GM10266 (cell line): ENCODE measurements around the gene PACSIN1.

Experiments
- DNase-seq: peaks from one replicate; pipeline ENCODE4 v3.0.0; 2012; ENCODE audit errors: extremely low spot score
- TF ChIP-seq, protein P1 (sequence below): IDR thresholded peaks from 2 replicates; pipeline ENCODE4 v1.5.1; 2012; ENCODE audit warnings: mild to moderate bottlenecking, low read depth; ENCODE audit not compliant: control insufficient read depth, insufficient read depth; ENCODE audit errors: missing control alignments

Gene PACSIN1

DNA sequence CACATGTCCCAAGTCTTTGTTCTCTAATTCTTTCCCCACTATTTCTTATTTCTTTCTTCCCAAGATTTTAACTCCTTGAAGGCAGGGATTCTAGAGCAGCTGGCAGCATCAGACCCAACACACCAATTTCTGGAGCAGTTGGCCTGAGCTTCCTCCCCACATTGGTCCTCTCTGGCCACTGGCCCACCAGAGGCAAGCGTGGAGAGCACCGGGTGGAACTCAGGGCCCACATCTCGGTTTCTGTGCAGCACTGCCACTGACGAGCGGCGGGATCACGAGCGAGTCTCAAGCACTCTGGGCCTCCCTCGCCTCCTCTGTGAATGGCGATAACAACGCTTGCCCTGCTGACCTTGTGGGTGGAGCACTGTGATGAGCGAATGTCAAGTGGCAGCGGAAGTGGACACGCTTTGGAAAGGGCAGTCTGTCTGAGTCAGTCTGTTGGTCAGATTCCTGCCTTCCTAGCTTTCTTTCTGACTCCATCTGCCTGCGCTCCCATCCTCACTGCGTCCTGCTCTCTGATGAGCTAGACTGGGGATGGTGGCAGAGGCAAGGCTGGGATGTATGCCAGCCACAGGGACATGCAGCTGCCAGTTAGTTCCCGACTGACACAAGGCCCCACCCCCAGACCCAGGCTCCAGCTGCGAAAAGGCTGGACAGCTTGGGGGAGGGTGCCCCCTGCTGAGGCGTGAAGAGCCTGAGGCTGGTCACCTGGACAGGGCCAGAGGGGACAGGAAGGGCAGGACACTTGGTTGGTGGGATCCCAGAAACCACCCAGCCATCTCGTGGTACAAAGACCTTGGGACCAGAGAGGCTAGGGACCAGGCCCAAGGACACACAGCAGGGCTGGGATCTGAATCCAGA lies 94.7 kb downstream of the PACSIN1 start:
- DNase-seq = no peak

DNA sequence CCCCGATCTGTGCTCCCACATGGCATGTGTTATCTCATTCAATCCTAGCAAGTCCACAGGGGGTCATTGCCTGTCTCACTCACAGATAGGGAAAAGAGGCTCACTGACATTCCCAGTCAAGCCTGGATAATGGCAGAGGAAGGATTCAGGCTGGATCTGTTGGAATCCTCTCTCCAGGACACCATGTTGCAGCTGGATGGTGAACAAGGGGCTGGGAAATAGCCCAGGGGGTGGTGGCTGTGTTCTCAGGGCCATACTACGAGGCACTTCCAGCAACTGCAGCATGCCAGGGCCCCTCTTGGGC lies 95.3 kb downstream of the PACSIN1 start:
- TF ChIP-seq, protein P1, sequence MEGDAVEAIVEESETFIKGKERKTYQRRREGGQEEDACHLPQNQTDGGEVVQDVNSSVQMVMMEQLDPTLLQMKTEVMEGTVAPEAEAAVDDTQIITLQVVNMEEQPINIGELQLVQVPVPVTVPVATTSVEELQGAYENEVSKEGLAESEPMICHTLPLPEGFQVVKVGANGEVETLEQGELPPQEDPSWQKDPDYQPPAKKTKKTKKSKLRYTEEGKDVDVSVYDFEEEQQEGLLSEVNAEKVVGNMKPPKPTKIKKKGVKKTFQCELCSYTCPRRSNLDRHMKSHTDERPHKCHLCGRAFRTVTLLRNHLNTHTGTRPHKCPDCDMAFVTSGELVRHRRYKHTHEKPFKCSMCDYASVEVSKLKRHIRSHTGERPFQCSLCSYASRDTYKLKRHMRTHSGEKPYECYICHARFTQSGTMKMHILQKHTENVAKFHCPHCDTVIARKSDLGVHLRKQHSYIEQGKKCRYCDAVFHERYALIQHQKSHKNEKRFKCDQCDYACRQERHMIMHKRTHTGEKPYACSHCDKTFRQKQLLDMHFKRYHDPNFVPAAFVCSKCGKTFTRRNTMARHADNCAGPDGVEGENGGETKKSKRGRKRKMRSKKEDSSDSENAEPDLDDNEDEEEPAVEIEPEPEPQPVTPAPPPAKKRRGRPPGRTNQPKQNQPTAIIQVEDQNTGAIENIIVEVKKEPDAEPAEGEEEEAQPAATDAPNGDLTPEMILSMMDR = no peak
- DNase-seq = no peak

More for the DNA sequence above, 94.7 kb downstream of the PACSIN1 start:
- TF ChIP-seq, protein P1 = no peak

- DNase-seq = no peak
- TF ChIP-seq, protein P1 = no peak
Observed at GRCh38 chr6:34562350-34562749, 96.5 kb downstream of the PACSIN1 start.

DNA sequence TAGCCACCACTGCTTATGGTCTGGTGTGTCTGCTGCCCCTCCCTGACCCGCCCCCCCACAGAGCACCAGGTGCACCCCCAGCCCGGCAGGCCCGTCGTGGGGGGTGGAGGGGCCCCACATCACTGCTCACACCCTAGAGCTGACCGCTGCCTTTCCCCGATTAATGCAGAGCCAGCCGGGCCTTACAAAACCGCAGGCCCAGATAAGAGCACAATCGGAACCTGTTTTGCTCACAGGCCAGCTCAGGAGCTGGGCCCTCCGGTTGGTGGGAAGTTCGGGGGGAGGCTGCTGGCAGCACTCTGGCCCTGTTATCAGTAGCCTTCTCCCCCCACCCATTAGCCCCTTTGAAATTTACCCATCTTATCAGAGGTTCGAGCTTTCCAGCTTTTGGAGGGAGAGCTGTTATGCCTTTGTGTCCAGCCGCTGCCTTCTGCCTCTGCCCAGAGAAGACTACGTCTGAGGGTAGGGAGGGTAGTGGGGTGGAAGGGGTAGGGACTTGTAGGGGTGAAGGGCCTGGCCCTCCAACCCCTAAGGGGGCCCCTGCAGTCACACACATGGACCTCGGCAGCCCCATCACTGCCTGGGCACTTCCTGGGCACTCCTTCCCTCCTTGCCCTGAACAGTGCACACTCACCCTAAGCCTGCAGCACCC lies 97.1 kb downstream of the PACSIN1 start:
- TF ChIP-seq, protein P1 = no peak
- DNase-seq = no peak

DNA sequence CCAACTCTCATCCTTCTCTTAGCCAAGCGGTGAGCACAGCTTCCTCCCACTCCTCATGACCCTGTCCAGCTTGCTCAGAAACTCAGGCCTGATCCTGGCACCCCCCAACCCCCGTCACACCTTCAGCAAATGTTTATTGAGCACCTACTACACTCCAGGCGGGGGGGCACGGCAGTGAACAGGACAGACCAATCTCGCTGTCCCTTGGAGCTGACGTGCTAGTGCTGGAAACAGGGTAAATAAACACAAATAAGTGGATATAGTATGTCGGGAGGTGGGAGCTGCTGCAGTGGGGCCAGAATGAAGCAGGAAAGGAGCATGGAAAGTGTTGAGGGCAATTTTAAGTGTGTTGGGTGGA lies 97.6 kb downstream of the PACSIN1 start:
- TF ChIP-seq, protein P1 = no peak
- no peak for DNase-seq

DNA sequence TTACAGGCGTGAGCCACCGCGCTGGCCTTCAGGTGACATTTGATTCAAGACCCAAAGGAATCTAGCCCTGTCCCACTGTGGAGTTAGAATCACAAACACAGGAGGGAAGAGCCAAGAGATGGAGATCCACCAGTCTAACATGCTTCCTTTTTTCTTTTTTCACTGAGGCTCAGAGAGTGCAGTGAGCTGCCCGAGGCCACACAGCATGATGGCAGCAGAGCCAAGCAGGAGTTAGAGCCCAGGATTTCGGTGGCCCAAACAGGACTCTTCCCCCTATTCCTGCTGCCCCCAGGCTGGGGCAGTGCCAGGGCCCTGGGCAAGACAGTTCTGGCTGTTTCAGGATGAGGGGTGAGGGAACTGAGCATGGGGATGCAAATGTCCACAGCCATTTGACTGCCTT lies 98.3 kb downstream of the PACSIN1 start:
- TF ChIP-seq, protein P1 = no peak

GRCh38 chr6:34565722-34566137 lies 99.9 kb downstream of the PACSIN1 start:
- DNase-seq = no peak

More for the DNA sequence above, 98.3 kb downstream of the PACSIN1 start:
- no peak for DNase-seq

More at GRCh38 chr6:34565722-34566137, 99.9 kb downstream of the PACSIN1 start:
- TF ChIP-seq, protein P1 = no peak
